Esophagus squamous epithelium (tissue), 5 donors: Measurements from ENCODE around the gene MMAA. TPM values are rescaled to one million over a fixed set of nuclear protein-coding genes. Genes with fewer than 3 reads are reported as not detected.
"Not testable (repeated sequence)": the region's sequence is repeated elsewhere in the genome, so short reads cannot be mapped to it uniquely, and the experiment has no call there.

ENCODE experiments used
- DNase-seq: peaks from one replicate; lab custom pipeline; 2025; lab: John Stamatoyannopoulos, UW
- H3K27ac ChIP-seq, 4 donors: fragments of 200-600 bp; sonication (generic); one replicate each; pipeline ENCODE4 v1.5.1; 2016 to 2019; ENCODE audit warnings: mild to moderate bottlenecking in 1 of 4
- H3K27me3 ChIP-seq, 4 donors: fragments of 200-600 bp; sonication (generic); 1 replicate in 3 of 4; 2 replicates in 1 of 4; pipeline versions ENCODE4 v1.5.1 to v1.6.0; 2017 to 2021; ENCODE audit warnings: antibody characterized with exemption in 1 of 4
- H3K36me3 ChIP-seq, 3 donors: fragments of 200-600 bp; sonication (generic); one replicate each; pipeline ENCODE4 v1.5.1; 2016 to 2019
- H3K4me1 ChIP-seq, 3 donors: fragments of 200-600 bp; sonication (generic); one replicate each; pipeline ENCODE4 v1.5.1; 2017 to 2019
- H3K4me3 ChIP-seq, 4 donors: fragments of 200-600 bp; sonication (generic); 1 replicate in 3 of 4; 2 replicates in 1 of 4; pipeline ENCODE4 v1.5.1; 2016 to 2019; ENCODE audit warnings: mild to moderate bottlenecking in 2 of 4, moderate library complexity in 1 of 4
- H3K9me3 ChIP-seq, 3 donors: fragments of 200-600 bp; sonication (generic); one replicate each; pipeline ENCODE4 v1.5.1; 2016 to 2019
- POLR2A ChIP-seq, 4 donors: fragments of 450-650 bp; IDR thresholded peaks; one replicate each; pipeline ENCODE4 v1.6.1; 2017; ENCODE audit warnings: antibody characterized with exemption in 4 of 4, mild to moderate bottlenecking in 4 of 4, moderate library complexity in 3 of 4
- WGBS, 2 donors: methylation state at CpG; one replicate each; pipeline ENCODE4 v1.1.5; 2018; 5-methylcytosine and 5-hydroxymethylcytosine counted together
- intact Hi-C: fragments of 100-400 bp; cut with DNase I; formaldehyde crosslinking; loops from one replicate; pipeline ENCODE4 v1.15.0; 2022
- total RNA-seq, 4 donors: library from RNA; depleted of rRNA; stranded (reverse); fragments of >200 nt; gene quantifications; one replicate each; pipeline ENCODE4 v1.1.0, GENCODE V29; 2016
- TF ChIP-seq, protein P1 (sequence below), 6 experiments: fragments of 450-650 bp in 4 of 6; fragments of 200-600 bp in 2 of 6; sonication (generic) in 2 of 6; IDR thresholded peaks; one replicate each; pipeline ENCODE4 v1.5.1; 2016 to 2019; ENCODE audit warnings: antibody characterized with exemption in 6 of 6, mild to moderate bottlenecking in 4 of 6, moderate library complexity in 4 of 6
- donor health status: DM: yes; HTN: yes; CAD: no.

MMAA gene
- 1 to 10 TPM; 2.2 to 7.9 (median 6.2) TPM for total RNA-seq

DNA sequence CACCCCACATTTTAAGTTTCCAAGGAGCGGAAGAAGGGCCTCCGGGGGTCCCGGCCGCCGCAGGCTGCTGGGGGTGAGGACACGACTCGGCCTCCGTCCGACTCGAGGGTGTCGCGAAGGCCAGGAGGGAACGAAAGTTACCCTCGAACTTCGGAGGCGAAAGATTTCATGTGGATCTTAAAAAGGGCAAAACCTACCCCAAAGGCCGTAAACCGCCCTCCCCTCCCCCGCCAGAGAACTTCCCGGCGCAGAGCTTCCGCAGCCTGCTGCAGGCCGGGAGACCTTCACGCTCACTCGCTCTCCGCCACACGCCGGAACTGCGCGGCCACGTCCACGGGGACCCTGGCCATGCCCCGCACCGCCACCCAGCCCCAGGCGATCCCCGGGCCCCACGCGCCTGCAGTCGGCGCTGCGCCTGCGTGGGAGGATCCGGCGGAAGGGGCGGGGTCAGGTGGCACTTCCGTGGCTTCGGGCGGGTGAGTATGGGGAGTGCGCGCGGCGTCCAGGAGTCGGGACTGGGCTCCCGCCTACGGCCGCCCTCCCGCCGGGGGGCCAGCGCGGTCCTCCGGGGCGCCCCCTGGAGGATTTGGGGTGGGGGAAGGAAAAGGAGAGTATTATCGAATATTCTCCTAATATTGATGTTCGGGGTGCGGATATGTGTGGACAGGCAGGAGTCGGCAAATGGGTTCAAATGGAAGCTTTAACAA, at the start of gene MMAA:
Gene MMAA, plus strand, starts transcription at position 454 of the 707 bp plus-strand sequence. CDS start 19,755 bp downstream, outside the sequence.
- DNase-seq: peak; percentile 77
- Histone ChIP-seq H3K4me1 (peaks cover 4 to 40% (median 5%) of the 10 kb centered on the region in 3 donors), H3K27me3 (no peaks in the 10 kb centered on the region), H3K9me3 (no peaks in the 10 kb centered on the region), H3K4me3 (peak within 1 kb of the TSS; percentile 70 to 93 (median 82)), H3K27ac (peak within 1 kb of the TSS; percentile 92 to 98 (median 96)), H3K36me3 (no peaks in the 10 kb centered on the region)
- TF ChIP-seq, protein P1, sequence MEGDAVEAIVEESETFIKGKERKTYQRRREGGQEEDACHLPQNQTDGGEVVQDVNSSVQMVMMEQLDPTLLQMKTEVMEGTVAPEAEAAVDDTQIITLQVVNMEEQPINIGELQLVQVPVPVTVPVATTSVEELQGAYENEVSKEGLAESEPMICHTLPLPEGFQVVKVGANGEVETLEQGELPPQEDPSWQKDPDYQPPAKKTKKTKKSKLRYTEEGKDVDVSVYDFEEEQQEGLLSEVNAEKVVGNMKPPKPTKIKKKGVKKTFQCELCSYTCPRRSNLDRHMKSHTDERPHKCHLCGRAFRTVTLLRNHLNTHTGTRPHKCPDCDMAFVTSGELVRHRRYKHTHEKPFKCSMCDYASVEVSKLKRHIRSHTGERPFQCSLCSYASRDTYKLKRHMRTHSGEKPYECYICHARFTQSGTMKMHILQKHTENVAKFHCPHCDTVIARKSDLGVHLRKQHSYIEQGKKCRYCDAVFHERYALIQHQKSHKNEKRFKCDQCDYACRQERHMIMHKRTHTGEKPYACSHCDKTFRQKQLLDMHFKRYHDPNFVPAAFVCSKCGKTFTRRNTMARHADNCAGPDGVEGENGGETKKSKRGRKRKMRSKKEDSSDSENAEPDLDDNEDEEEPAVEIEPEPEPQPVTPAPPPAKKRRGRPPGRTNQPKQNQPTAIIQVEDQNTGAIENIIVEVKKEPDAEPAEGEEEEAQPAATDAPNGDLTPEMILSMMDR (IDR thresholded peaks at IDR 0.05): peak in 5 of 6 experiments; percentile 50 to 65 (median 54)
- TF ChIP-seq POLR2A (IDR thresholded peaks at IDR 0.05): peak in 3 of 4 donors; percentile 91 to 98 (median 93)
- intact Hi-C loops: no loop called here
- 0% methylated on average over 4 to 5 of the region's 66 CpGs for WGBS, 2 donors

DNA sequence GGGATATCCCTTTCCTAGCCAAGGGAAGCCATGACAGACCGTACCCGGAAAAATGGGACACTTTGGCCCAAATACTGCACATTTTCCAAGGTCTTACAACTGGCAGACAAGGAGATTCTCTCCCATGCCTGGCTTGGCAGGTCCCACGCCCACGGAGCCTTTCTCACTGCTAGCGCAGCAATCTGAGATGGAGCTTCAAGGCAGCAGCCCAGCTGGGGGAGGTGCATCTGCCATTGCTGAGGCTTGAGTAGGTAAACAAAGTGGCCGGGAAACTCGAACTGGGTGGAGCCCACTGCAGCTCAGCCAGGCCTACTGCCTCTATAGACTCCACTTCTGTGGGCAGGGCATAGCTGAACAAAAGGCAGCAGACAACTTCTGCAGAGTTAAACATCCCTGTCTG, 44.6 kb upstream of the MMAA start:
- WGBS, 2 donors: 13 to 83% methylated on average over 2 of the region's 7 CpGs
- H3K27me3 ChIP-seq, H3K27ac ChIP-seq, intact Hi-C loops, DNase-seq, H3K36me3 ChIP-seq, H3K4me1 ChIP-seq, H3K4me3 ChIP-seq, H3K9me3 ChIP-seq: not testable (repeated sequence)

DNA sequence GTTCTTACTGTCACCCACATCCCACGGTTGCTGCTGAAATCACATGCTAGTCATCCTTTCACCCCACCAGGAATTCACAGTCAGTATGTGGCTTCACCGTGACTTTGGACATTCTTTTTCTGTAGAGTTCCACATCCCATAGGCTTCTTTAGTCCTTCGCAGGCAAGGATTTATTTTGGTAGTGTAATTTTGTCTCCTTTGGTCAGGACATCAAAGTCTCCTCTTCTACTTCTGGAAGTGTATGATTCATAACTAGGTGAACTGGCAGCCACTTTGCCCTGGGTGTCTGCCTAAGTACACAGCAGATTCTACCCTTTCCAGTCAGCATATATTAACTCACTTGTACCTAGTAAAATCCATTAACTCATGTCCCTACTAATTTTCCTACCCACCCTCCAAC, 38.3 kb upstream of the MMAA start:
- TF ChIP-seq POLR2A (IDR thresholded peaks at IDR 0.05): no peak
- TF ChIP-seq, protein P1 (IDR thresholded peaks at IDR 0.05): no peak
- Histone ChIP-seq H3K27me3 (no peaks in the 10 kb centered on the region), H3K27ac (no peak overlapping the region), H3K4me3 (no peak overlapping the region), H3K4me1 (no peaks in the 10 kb centered on the region), H3K36me3 (no peaks in the 10 kb centered on the region), H3K9me3 (no peaks in the 10 kb centered on the region)
- WGBS, 2 donors: 32 to 51% methylated on average over 3 of the region's 3 CpGs
- intact Hi-C loops: no loop called here
- no peak for DNase-seq

DNA sequence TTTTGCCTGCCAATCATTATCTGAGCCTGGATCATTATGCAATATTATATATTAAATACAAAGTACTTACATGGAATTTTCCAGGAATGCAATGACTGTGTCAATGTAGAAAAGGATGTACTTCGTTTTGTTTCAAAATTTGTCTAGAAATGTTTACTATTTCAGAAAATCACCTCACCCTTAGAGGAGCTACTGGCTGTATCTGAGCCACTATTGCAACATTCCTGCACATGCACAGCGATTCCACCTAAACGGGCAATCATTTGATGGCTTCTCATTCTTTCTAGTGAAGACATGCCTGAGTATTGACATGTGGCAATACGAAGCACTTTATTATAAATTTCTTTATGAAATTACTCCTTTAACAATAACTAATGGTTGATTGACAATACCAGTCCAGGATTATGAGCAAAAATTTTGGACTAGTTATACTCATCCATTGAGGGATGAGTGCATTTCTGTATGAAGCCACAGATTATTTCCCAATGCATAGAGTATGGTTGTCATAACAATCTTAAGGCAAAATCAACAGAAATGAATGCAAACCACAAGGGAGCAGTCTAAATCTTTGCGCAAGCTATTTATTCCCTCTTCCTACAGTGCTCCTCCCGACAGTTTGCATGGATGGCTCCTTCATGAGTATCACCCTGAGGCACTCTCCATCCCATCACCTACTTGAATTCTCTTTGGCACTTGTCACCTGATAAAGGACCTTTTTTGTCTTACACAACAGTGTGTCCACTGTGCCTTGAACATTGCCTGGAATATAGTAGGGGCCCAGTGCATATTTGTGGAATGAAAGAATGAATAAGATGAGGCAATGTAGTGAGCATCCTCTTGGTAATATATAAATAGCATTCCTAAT, 35.8 kb upstream of the MMAA start:
- no peak for DNase-seq
- Histone ChIP-seq H3K36me3 (no peaks in the 10 kb centered on the region), H3K27me3 (no peaks in the 10 kb centered on the region), H3K9me3 (no peaks in the 10 kb centered on the region), H3K27ac (no peak overlapping the region), H3K4me1 (no peaks in the 10 kb centered on the region), H3K4me3 (no peak overlapping the region)
- 66 to 68% methylated on average over 6 of the region's 6 CpGs for WGBS, 2 donors
- intact Hi-C loops: no loop called here
- TF ChIP-seq, protein P1 (IDR thresholded peaks at IDR 0.05): no peak
- TF ChIP-seq POLR2A (IDR thresholded peaks at IDR 0.05): no peak

DNA sequence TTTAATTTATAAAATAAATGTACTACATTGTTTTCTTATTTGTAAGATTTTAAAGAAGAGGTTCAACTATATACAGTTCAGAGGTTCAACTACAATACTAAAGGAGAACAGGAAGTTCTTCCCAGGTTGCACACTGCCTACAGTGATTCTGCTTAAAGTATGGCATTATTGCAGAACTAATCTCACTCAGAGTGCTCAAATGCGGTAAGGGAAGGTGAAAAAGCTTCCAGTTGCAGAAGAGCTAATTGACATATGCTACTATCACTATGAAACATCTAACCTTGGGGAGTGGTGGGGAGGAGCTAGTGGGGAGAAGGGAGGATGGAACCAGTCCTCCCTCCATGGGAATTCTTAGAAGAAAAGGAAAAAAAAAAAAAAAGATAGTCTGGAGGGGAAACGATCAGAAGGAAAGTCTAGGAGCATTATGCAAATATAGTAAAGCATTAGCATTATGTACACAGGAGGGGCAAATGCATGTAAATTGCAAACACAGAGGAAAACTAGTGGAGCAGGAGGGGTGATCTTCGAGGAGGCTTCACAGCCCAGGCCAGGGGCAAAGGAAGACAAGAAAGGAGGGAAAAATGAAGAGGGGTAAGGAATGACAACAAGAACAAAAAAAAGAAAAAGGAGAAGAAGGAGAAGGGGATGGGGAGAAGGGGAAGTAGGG, 32.0 kb upstream of the MMAA start:
- no peak overlapping the region for H3K27ac ChIP-seq
- no peaks in the 10 kb centered on the region for H3K36me3 ChIP-seq
- TF ChIP-seq, protein P1 (IDR thresholded peaks at IDR 0.05): no peak
- TF ChIP-seq POLR2A (IDR thresholded peaks at IDR 0.05): no peak
- H3K4me1 ChIP-seq: no peaks in the 10 kb centered on the region
- WGBS, 2 donors: 62 to 63% methylated on average over 3 of the region's 3 CpGs
- DNase-seq: no peak
- no peaks in the 10 kb centered on the region for H3K27me3 ChIP-seq
- H3K9me3 ChIP-seq: no peaks in the 10 kb centered on the region
- intact Hi-C loops: no loop called here
- H3K4me3 ChIP-seq: no peak overlapping the region

DNA sequence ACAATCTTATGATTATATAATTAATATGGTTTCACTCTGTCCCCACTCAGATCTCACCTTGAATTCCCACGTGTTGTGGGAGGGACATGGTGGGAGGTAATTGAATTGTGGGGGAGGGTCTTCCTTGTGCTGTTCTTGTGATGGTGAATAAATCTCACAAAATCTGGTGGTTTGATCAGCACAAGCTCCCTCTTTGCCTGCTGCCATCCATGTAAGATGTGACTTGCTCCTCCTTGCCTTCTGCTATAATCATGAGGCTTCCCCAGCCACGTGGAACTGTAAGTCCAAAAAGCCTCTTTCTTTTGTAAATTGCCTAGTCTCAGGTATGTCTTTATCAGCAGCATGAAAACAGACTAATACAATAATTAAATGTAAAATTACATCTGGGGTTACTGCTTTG, 29.8 kb upstream of the MMAA start:
- intact Hi-C loops, H3K36me3 ChIP-seq, DNase-seq, H3K4me1 ChIP-seq, H3K4me3 ChIP-seq, H3K9me3 ChIP-seq, H3K27ac ChIP-seq, H3K27me3 ChIP-seq: not testable (repeated sequence)
- WGBS, 2 donors: 69 to 80% methylated on average over 2 of the region's 2 CpGs
